ENCODE results near the gene ANKRD11. TPM values are rescaled to one million over a fixed set of nuclear protein-coding genes. Genes with fewer than 3 reads are reported as not detected.

ANKRD11 gene
- total RNA-seq, 1 experiment from 2014 or later, result 266 TPM

DNA sequence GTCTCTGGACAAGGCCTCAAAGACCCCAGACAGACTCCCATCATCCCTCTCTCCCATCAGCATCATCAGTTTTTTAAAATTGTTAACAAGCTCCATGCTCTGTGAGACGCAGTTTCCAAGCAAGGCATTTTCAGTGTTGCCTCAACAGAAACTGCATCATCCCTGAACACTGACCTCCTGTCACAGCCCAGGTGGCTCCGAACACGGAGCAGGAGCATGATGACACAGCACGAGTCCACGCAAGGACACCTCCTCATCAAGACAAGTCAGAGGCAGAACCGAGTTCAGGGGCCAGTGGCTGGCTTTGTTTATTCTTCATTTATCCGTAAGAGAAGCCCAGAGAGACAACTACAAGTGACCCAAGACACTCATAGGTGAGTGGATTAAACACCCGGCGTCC is 91.4 kb downstream of the ANKRD11 start:
- Histone ChIP-seq H3K4me2 (ENCODE audit: low read length) (no peak overlapping the region), H4K20me1 (ENCODE audit: insufficient read depth) (peaks cover 34% of the 10 kb centered on the region; the same call in 1 of the 2 replicates), H3K36me3 (ENCODE audit: control insufficient read depth in 1 of 2, insufficient read depth in 2 of 2, low read length in 2 of 2) (no peaks in the 10 kb centered on the region), H3K27me3 (ENCODE audit: insufficient read depth, low read length) (no peaks in the 10 kb centered on the region), H3K79me2 (ENCODE audit: insufficient read depth, low read length) (peaks cover 94% of the 10 kb centered on the region), H3K9me2 (ENCODE audit: insufficient read depth) (no peaks in the 10 kb centered on the region), H3K9ac (ENCODE audit: low read length) (no peak overlapping the region), H2AFZ (ENCODE audit: low read depth, low read length, poor library complexity, severe bottlenecking) (no peak overlapping the region), H3K4me3 (replicated peaks in 1 of 2; ENCODE audit: low read depth in 1 of 2, low read length in 2 of 2) (no peak overlapping the region), H3K27ac (ENCODE audit: low read depth, low read length) (no peak overlapping the region), H3K4me1 (ENCODE audit: control insufficient read depth in 1 of 2, insufficient read depth in 2 of 2, low read length in 2 of 2) (no peaks in the 10 kb centered on the region; a peak in 1 of 4 replicates), H3K9me3 (ENCODE audit: control insufficient read depth in 1 of 2, insufficient read depth in 1 of 2, low read depth in 1 of 2, low read length in 2 of 2) (no peaks in the 10 kb centered on the region)
- no peak for TF ChIP-seq YY1 (IDR thresholded peaks at IDR 0.05; ENCODE audit: extremely low read depth, insufficient replicate concordance, low read depth, low read length)
- TF ChIP-seq JUND (IDR thresholded peaks at IDR 0.05), result no peak
- TF ChIP-seq, protein P1, sequence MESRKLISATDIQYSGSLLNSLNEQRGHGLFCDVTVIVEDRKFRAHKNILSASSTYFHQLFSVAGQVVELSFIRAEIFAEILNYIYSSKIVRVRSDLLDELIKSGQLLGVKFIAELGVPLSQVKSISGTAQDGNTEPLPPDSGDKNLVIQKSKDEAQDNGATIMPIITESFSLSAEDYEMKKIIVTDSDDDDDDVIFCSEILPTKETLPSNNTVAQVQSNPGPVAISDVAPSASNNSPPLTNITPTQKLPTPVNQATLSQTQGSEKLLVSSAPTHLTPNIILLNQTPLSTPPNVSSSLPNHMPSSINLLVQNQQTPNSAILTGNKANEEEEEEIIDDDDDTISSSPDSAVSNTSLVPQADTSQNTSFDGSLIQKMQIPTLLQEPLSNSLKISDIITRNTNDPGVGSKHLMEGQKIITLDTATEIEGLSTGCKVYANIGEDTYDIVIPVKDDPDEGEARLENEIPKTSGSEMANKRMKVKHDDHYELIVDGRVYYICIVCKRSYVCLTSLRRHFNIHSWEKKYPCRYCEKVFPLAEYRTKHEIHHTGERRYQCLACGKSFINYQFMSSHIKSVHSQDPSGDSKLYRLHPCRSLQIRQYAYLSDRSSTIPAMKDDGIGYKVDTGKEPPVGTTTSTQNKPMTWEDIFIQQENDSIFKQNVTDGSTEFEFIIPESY (IDR thresholded peaks at IDR 0.05; ENCODE audit: extremely low read depth, insufficient replicate concordance, low read length), result no peak
- no peak for TF ChIP-seq ZNF274 (IDR thresholded peaks at IDR 0.05; ENCODE audit: low read depth, low read length)
- no peak for TF ChIP-seq EZH2phosphoT487 (IDR thresholded peaks at IDR 0.05; ENCODE audit: borderline replicate concordance)
- no peak for TF ChIP-seq SP1 (IDR thresholded peaks at IDR 0.05; ENCODE audit: low read depth)
- TF ChIP-seq, protein P2, sequence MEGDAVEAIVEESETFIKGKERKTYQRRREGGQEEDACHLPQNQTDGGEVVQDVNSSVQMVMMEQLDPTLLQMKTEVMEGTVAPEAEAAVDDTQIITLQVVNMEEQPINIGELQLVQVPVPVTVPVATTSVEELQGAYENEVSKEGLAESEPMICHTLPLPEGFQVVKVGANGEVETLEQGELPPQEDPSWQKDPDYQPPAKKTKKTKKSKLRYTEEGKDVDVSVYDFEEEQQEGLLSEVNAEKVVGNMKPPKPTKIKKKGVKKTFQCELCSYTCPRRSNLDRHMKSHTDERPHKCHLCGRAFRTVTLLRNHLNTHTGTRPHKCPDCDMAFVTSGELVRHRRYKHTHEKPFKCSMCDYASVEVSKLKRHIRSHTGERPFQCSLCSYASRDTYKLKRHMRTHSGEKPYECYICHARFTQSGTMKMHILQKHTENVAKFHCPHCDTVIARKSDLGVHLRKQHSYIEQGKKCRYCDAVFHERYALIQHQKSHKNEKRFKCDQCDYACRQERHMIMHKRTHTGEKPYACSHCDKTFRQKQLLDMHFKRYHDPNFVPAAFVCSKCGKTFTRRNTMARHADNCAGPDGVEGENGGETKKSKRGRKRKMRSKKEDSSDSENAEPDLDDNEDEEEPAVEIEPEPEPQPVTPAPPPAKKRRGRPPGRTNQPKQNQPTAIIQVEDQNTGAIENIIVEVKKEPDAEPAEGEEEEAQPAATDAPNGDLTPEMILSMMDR (IDR thresholded peaks at IDR 0.05 in 2 of 3, conservative IDR thresholded peaks at IDR 0.05 in 1 of 3; ENCODE audit: borderline replicate concordance in 1 of 3, insufficient read depth in 1 of 3, low read depth in 2 of 3, low read length in 2 of 3), result no peak
- DNase-seq (ENCODE audit: low read depth, low spot score), result no peak
- RAD21 ChIA-PET (ENCODE audit: low non-redundant PET in 1 of 2, low total read pairs in 2 of 2, uncharacterized antibody in 2 of 2, unreplicated experiment in 2 of 2), result no interaction called here
- intact Hi-C loops (cut with micrococcal nuclease), result no loop called here
- POLR2A ChIA-PET, result no interaction called here
- ATAC-seq, result no peak
- CTCF ChIA-PET, result no interaction called here
- no TSS peak for BruUV-seq (replicated peaks)

All from HCT116 (cell line).